Right cardiac atrium (tissue), 5 donors: ENCODE measurements around the gene HSPG2. TPM values are rescaled to one million over a fixed set of nuclear protein-coding genes. Genes with fewer than 3 reads are reported as not detected.
A peak's percentile ranks its signal among the peaks of the same experiment; 100 is the strongest.

Experiments
- ATAC-seq, 2 donors: fragments of 200-7000 bp; cut with Tn5 transposase; one replicate each; pipeline versions ENCODE4 v1.8.0 to v1.9.1; 2020; ENCODE audit warnings: moderate library complexity in 2 of 2, mild to moderate bottlenecking in 1 of 2
- DNase-seq, 3 donors: peaks; one replicate each; pipeline ENCODE4 v3.0.0-alpha.2; 2020
- H3K27ac ChIP-seq: one replicate; pipeline ENCODE4 v1.5.1; 2013; ENCODE audit warnings: mild to moderate bottlenecking, low read length, control low read depth, moderate library complexity
- H3K27me3 ChIP-seq: one replicate; pipeline ENCODE4 v1.6.1; 2013; ENCODE audit not compliant: control insufficient read depth, insufficient read depth
- H3K4me1 ChIP-seq: one replicate; pipeline ENCODE4 v1.6.1; 2013; ENCODE audit warnings: low read length; ENCODE audit not compliant: control insufficient read depth, insufficient read depth
- H3K4me3 ChIP-seq: one replicate; pipeline ENCODE4 v1.5.1; 2013; ENCODE audit warnings: low read length, control low read depth
- H3K9me3 ChIP-seq: one replicate; pipeline ENCODE4 v1.6.1; 2013; ENCODE audit warnings: low read length; ENCODE audit not compliant: control insufficient read depth
- WGBS: extraction: QIAGEN DNeasy Blood & Tissue Kit; methylation state at CpG from one replicate; pipeline ENCODE4 v1.1.7; 2013; 5-methylcytosine and 5-hydroxymethylcytosine counted together
- intact Hi-C, 4 donors: fragments of 100-400 bp; cut with DNase I; formaldehyde crosslinking; loops; one replicate each; pipeline versions ENCODE4 v1.11.0 to v1.14.0; 2022 to 2023
- polyA plus RNA-seq: library from polyadenylated mRNA; stranded (reverse); fragments of 200-250 nt; gene quantifications from one replicate; pipeline ENCODE4 v1.2.3, GENCODE V29; 2013
- total RNA-seq, 4 donors: library from RNA; stranded (reverse); fragmentation: NEBNext Ultra II Directional; extraction: Animal tissue kit (Norgen Biotek cat#: 25700); gene quantifications; one replicate each; pipeline ENCODE4 v1.2.1, GENCODE V29; 2021
- donor health status: healthy with polysubstance abuse.
- donor health status: DM: no; HTN: yes; CAD: no.
- donor health status: DM: no; HTN: no; CAD: no.
- donor health status: DM: no; HTN: yes; CAD: no; lungs with severe emphysema.
- donor health status: DM: yes; HTN: yes; CAD: no.

Gene HSPG2
- total and polyA plus RNA-seq, 5 donors, result 257 to 659 (median 459) TPM

- DNase-seq, result no peak
- H3K27ac ChIP-seq, result no peak overlapping the region
- whole genome bisulfite sequencing, result 68% methylated on average over 5 of the region's 5 CpGs
- intact Hi-C loops, result loop anchor here in 1 of 4 donors (10.0 kb wide), 1 partner anchor 97 kb away; no protein-coding TSS in a partner anchor
- no peaks in the 10 kb centered on the region for H3K27me3 ChIP-seq
- H3K4me1 ChIP-seq, result no peaks in the 10 kb centered on the region
- no peak overlapping the region for H3K4me3 ChIP-seq
- H3K9me3 ChIP-seq, result no peaks in the 10 kb centered on the region
- ATAC-seq, result no peak
Observed at GRCh38 chr1:21867451-21867996, 69.6 kb downstream of the HSPG2 start.

- Histone ChIP-seq H3K4me1 (no peaks in the 10 kb centered on the region), H3K27ac (no peak overlapping the region), H3K9me3 (no peaks in the 10 kb centered on the region), H3K27me3 (no peaks in the 10 kb centered on the region), H3K4me3 (no peak overlapping the region)
- intact Hi-C loops, result loop anchor here in 1 of 4 donors (10.0 kb wide), 1 partner anchor 98 kb away; no protein-coding TSS in a partner anchor
- no peak for ATAC-seq
- no peak for DNase-seq
- 33% methylated on average over 1 of the region's 1 CpG for WGBS
Observed at GRCh38 chr1:21866707-21867043, 70.4 kb downstream of the HSPG2 start.

GRCh38 chr1:21865943-21866706 is 71.0 kb downstream of the HSPG2 start:
- 61% methylated on average over 11 of the region's 11 CpGs for WGBS
- H3K27ac ChIP-seq, result no peak overlapping the region
- intact Hi-C loops, result loop anchor here in 1 of 4 donors (10.0 kb wide), 1 partner anchor 99 kb away; no protein-coding TSS in a partner anchor

GRCh38 chr1:21865609-21865942 is 71.5 kb downstream of the HSPG2 start:
- Histone ChIP-seq H3K4me1 (no peaks in the 10 kb centered on the region), H3K4me3 (no peak overlapping the region), H3K27ac (no peak overlapping the region), H3K9me3 (no peaks in the 10 kb centered on the region), H3K27me3 (no peaks in the 10 kb centered on the region)
- ATAC-seq, result no peak
- WGBS, result 86% methylated on average over 7 of the region's 7 CpGs
- intact Hi-C loops, result loop anchor here in 1 of 4 donors (10.0 kb wide), 1 partner anchor 99 kb away; no protein-coding TSS in a partner anchor
- peak in 2 of 3 donors; percentile 33 to 58 for DNase-seq

More at GRCh38 chr1:21865943-21866706, 71.0 kb downstream of the HSPG2 start:
- Histone ChIP-seq H3K4me3 (no peak overlapping the region), H3K4me1 (no peaks in the 10 kb centered on the region), H3K9me3 (no peaks in the 10 kb centered on the region), H3K27me3 (no peaks in the 10 kb centered on the region)
- ATAC-seq, result no peak
- peak in 1 of 3 donors; percentile 18 for DNase-seq

GRCh38 chr1:21864730-21865129 is 72.4 kb downstream of the HSPG2 start:
- no peak overlapping the region for H3K4me3 ChIP-seq
- no peaks in the 10 kb centered on the region for H3K9me3 ChIP-seq
- H3K27me3 ChIP-seq, result no peaks in the 10 kb centered on the region
- H3K4me1 ChIP-seq, result no peaks in the 10 kb centered on the region
- intact Hi-C loops, result loop anchor here in 1 of 4 donors (10.0 kb wide), 1 partner anchor 100 kb away; no protein-coding TSS in a partner anchor
- no peak overlapping the region for H3K27ac ChIP-seq
- WGBS, result 88% methylated on average over 27 of the region's 27 CpGs
- ATAC-seq (peak in 1 of 2 donors; percentile 1), DNase-seq (peak in 1 of 3 donors; percentile 53)

- Histone ChIP-seq H3K4me1 (no peaks in the 10 kb centered on the region), H3K4me3 (no peak overlapping the region), H3K27ac (no peak overlapping the region), H3K27me3 (no peaks in the 10 kb centered on the region), H3K9me3 (no peaks in the 10 kb centered on the region)
- intact Hi-C loops, result loop anchor here in 1 of 4 donors (10.0 kb wide), 1 partner anchor 101 kb away; no protein-coding TSS in a partner anchor
- 83% methylated on average over 12 of the region's 12 CpGs for WGBS
- ATAC-seq, result peak in 1 of 2 donors; percentile 10
- peak in 1 of 3 donors; percentile 56 for DNase-seq
Observed at GRCh38 chr1:21863981-21864380, 73.1 kb downstream of the HSPG2 start.

GRCh38 chr1:21861602-21862429 is 75.3 kb downstream of the HSPG2 start:
- 92% methylated on average over 19 of the region's 19 CpGs for WGBS
- Histone ChIP-seq H3K27me3 (no peaks in the 10 kb centered on the region), H3K4me1 (no peaks in the 10 kb centered on the region), H3K9me3 (no peaks in the 10 kb centered on the region), H3K4me3 (no peak overlapping the region), H3K27ac (no peak overlapping the region)
- intact Hi-C loops, result loop anchor here in 1 of 4 donors (10.0 kb wide), 1 partner anchor 103 kb away; no protein-coding TSS in a partner anchor
- DNase-seq, result peak in 1 of 3 donors; percentile 41
- no peak for ATAC-seq

- DNase-seq (peak in 1 of 3 donors; percentile 9), ATAC-seq (no peak)
- no peak overlapping the region for H3K4me3 ChIP-seq
- intact Hi-C loops, result loop anchor here in 1 of 4 donors (10.0 kb wide), 1 partner anchor 104 kb away; no protein-coding TSS in a partner anchor
- H3K9me3 ChIP-seq, result no peaks in the 10 kb centered on the region
- H3K27ac ChIP-seq, result no peak overlapping the region
- no peaks in the 10 kb centered on the region for H3K4me1 ChIP-seq
- no peaks in the 10 kb centered on the region for H3K27me3 ChIP-seq
- 73% methylated on average over 3 of the region's 3 CpGs for WGBS
Observed at GRCh38 chr1:21860971-21861370, 76.1 kb downstream of the HSPG2 start.

GRCh38 chr1:21859669-21860179 is 77.4 kb downstream of the HSPG2 start:
- no peaks in the 10 kb centered on the region for H3K4me1 ChIP-seq
- no peak overlapping the region for H3K27ac ChIP-seq
- WGBS, result 92% methylated on average over 10 of the region's 10 CpGs
- ATAC-seq (no peak), DNase-seq (peak in 1 of 3 donors; percentile 33)
- no peak overlapping the region for H3K4me3 ChIP-seq
- no peaks in the 10 kb centered on the region for H3K27me3 ChIP-seq
- H3K9me3 ChIP-seq, result no peaks in the 10 kb centered on the region
- intact Hi-C loops, result loop anchor here in 1 of 4 donors (10.0 kb wide), 1 partner anchor 105 kb away; no protein-coding TSS in a partner anchor

GRCh38 chr1:21857840-21858670 is 79.1 kb downstream of the HSPG2 start:
- intact Hi-C loops, result no loop called here
- 45% methylated on average over 15 of the region's 15 CpGs for WGBS

More at GRCh38 chr1:21857840-21858670, 79.1 kb downstream of the HSPG2 start:
- peak; percentile 15 to 25 for ATAC-seq
- DNase-seq, result peak in 2 of 3 donors; percentile 47 to 59
- no peaks in the 10 kb centered on the region for H3K27me3 ChIP-seq
- peak overlapping the region; percentile 9 for H3K27ac ChIP-seq
- no peak overlapping the region for H3K4me3 ChIP-seq
- H3K9me3 ChIP-seq, result no peaks in the 10 kb centered on the region
- no peaks in the 10 kb centered on the region for H3K4me1 ChIP-seq
